OCI-LY3 (cell line): ENCODE results near the gene MYO15B.

Experiments
- EZH2phosphoT487 ChIP-seq: fragments of 200-600 bp; shearing (Covaris generic); IDR thresholded peaks from 2 replicates; pipeline ENCODE4 v1.6.1; 2018; ENCODE audit warnings: antibody characterized with exemption, mixed run types, low read depth
- TF ChIP-seq, protein P1 (sequence below): fragments of 200-600, 300-600 bp; sonication (generic); IDR thresholded peaks from 2 replicates; pipeline ENCODE4 v1.5.1; 2014; ENCODE audit warnings: antibody characterized with exemption, low read length, low read depth

DNA sequence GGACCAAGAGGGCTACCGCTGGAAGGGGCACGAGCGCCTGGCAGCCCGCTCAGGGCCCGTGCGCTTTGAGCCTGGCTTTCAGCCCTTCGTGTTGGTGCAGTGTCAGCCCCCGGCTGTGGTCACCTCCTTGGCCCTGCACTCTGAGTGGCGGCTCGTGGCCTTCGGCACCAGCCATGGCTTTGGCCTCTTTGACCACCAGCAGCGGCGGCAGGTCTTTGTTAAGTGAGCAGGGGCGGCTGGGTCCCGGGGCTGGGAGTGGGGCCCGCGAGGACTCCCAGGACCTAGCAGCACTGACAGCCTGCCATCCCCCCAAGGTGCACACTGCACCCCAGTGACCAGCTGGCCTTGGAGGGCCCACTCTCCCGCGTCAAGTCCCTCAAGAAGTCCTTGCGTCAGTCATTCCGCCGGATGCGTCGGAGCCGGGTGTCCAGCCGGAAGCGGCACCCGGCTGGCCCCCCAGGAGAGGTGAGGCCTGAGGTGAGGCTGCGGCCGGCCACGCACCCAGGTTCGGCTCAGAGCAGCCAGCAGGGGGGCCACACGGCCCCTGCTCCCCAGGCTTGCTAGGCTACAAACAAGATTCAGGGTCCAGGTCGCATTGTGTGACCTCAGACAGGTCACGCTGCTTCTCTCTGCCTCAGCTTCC lies 17.4 kb upstream of the MYO15B start:
- TF ChIP-seq, protein P1, sequence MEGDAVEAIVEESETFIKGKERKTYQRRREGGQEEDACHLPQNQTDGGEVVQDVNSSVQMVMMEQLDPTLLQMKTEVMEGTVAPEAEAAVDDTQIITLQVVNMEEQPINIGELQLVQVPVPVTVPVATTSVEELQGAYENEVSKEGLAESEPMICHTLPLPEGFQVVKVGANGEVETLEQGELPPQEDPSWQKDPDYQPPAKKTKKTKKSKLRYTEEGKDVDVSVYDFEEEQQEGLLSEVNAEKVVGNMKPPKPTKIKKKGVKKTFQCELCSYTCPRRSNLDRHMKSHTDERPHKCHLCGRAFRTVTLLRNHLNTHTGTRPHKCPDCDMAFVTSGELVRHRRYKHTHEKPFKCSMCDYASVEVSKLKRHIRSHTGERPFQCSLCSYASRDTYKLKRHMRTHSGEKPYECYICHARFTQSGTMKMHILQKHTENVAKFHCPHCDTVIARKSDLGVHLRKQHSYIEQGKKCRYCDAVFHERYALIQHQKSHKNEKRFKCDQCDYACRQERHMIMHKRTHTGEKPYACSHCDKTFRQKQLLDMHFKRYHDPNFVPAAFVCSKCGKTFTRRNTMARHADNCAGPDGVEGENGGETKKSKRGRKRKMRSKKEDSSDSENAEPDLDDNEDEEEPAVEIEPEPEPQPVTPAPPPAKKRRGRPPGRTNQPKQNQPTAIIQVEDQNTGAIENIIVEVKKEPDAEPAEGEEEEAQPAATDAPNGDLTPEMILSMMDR: no peak
- no peak for TF ChIP-seq EZH2phosphoT487
